ENCODE results near the gene STX8.

Gene STX8

GRCh38 chr17:9533441-9533840 lies 42.2 kb downstream of the STX8 start:
- H3K27ac Mint-ChIP-seq = no peak overlapping the region

GRCh38 chr17:9532715-9533114 lies 42.9 kb downstream of the STX8 start:
- no peak overlapping the region for H3K27ac Mint-ChIP-seq
- peaks cover 21% of the 10 kb centered on the region for H3K4me1 Mint-ChIP-seq
- DNase-seq = no peak
- no peak for TF ChIP-seq CTCF (IDR thresholded peaks at IDR 0.05)
- peaks cover 16% of the 10 kb centered on the region for H3K36me3 Mint-ChIP-seq (ENCODE audit: low read depth)
- H3K27me3 Mint-ChIP-seq (ENCODE audit: low read depth, poor library complexity) = no peaks in the 10 kb centered on the region
- no peak overlapping the region for H3K4me3 Mint-ChIP-seq
- H3K9me3 Mint-ChIP-seq = no peaks in the 10 kb centered on the region

More at GRCh38 chr17:9533441-9533840, 42.2 kb downstream of the STX8 start:
- Mint-ChIP-seq H3K9me3 (no peaks in the 10 kb centered on the region), H3K4me1 (peaks cover 18% of the 10 kb centered on the region), H3K36me3 (ENCODE audit: low read depth) (peaks cover 16% of the 10 kb centered on the region), H3K4me3 (no peak overlapping the region), H3K27me3 (ENCODE audit: low read depth, poor library complexity) (no peaks in the 10 kb centered on the region)
- no peak for TF ChIP-seq CTCF (IDR thresholded peaks at IDR 0.05)
- DNase-seq = no peak

- H3K4me3 Mint-ChIP-seq = no peak overlapping the region
- H3K27ac Mint-ChIP-seq = no peak overlapping the region
- TF ChIP-seq CTCF (IDR thresholded peaks at IDR 0.05) = no peak
- no peak for DNase-seq
- peaks cover 25% of the 10 kb centered on the region for H3K4me1 Mint-ChIP-seq
- H3K9me3 Mint-ChIP-seq = peaks cover 3% of the 10 kb centered on the region
- peaks cover 24% of the 10 kb centered on the region for H3K36me3 Mint-ChIP-seq (ENCODE audit: low read depth)
- H3K27me3 Mint-ChIP-seq (ENCODE audit: low read depth, poor library complexity) = no peaks in the 10 kb centered on the region
Observed at GRCh38 chr17:9531034-9531433, 44.6 kb downstream of the STX8 start.

- Mint-ChIP-seq H3K27ac (no peak overlapping the region), H3K36me3 (ENCODE audit: low read depth) (peaks cover 34% of the 10 kb centered on the region), H3K4me1 (peaks cover 25% of the 10 kb centered on the region), H3K9me3 (peaks cover 17% of the 10 kb centered on the region), H3K27me3 (ENCODE audit: low read depth, poor library complexity) (no peaks in the 10 kb centered on the region), H3K4me3 (no peak overlapping the region)
- peak; percentile 60 for TF ChIP-seq CTCF (IDR thresholded peaks at IDR 0.05)
- DNase-seq = no peak
Observed at GRCh38 chr17:9529033-9529700, 46.5 kb downstream of the STX8 start.

GRCh38 chr17:9527788-9528187 lies 47.8 kb downstream of the STX8 start:
- H3K27me3 Mint-ChIP-seq (ENCODE audit: low read depth, poor library complexity) = no peaks in the 10 kb centered on the region
- DNase-seq = no peak
- peaks cover 28% of the 10 kb centered on the region for H3K36me3 Mint-ChIP-seq (ENCODE audit: low read depth)
- no peak overlapping the region for H3K4me3 Mint-ChIP-seq
- H3K27ac Mint-ChIP-seq = peak overlapping the region; percentile 54
- H3K4me1 Mint-ChIP-seq = peaks cover 25% of the 10 kb centered on the region
- peaks cover 19% of the 10 kb centered on the region for H3K9me3 Mint-ChIP-seq
- no peak for TF ChIP-seq CTCF (IDR thresholded peaks at IDR 0.05)

- H3K4me3 Mint-ChIP-seq = no peak overlapping the region
- H3K36me3 Mint-ChIP-seq (ENCODE audit: low read depth) = peaks cover 21% of the 10 kb centered on the region
- peak; percentile 42 for TF ChIP-seq CTCF (IDR thresholded peaks at IDR 0.05)
- peaks cover 49% of the 10 kb centered on the region for H3K4me1 Mint-ChIP-seq
- no peaks in the 10 kb centered on the region for H3K27me3 Mint-ChIP-seq (ENCODE audit: low read depth, poor library complexity)
- H3K9me3 Mint-ChIP-seq = peaks cover 19% of the 10 kb centered on the region
- DNase-seq = peak; percentile 15
- peak overlapping the region; percentile 53 for H3K27ac Mint-ChIP-seq
Observed at GRCh38 chr17:9522074-9522473, 53.5 kb downstream of the STX8 start.

All from nephron progenitor cell (in vitro differentiated cells).